ENCODE results near the gene ZNF763. TPM values are rescaled to one million over a fixed set of nuclear protein-coding genes. Genes with fewer than 3 reads are reported as not detected.

ZNF763 gene
- total and polyA plus RNA-seq, 4 donors = 3.2 to 7.2 (median 4.7) TPM

GRCh38 chr19:11942008-11942842 lies 22.6 kb upstream of the ZNF763 start:
- H3K36me3 ChIP-seq (ENCODE audit: control insufficient read depth in 4 of 4, insufficient read depth in 4 of 4, low read length in 4 of 4) = peaks cover 12 to 43% (median 17%) of the 10 kb centered on the region in 4 donors
- H3K4me1 ChIP-seq (ENCODE audit: control insufficient read depth in 5 of 5, insufficient read depth in 5 of 5, low read length in 5 of 5) = no peaks in the 10 kb centered on the region
- H3K27ac ChIP-seq (ENCODE audit: low read depth in 1 of 2, low read length in 1 of 2) = no peak overlapping the region
- DNase-seq (no peak), ATAC-seq (ENCODE audit: insufficient read depth, low FRiP score) (no peak)
- peaks cover 15 to 56% (median 38%) of the 10 kb centered on the region in 4 donors for H3K9me3 ChIP-seq (ENCODE audit: control insufficient read depth in 4 of 4, insufficient read depth in 3 of 4, low read length in 3 of 4)
- no peak for TF ChIP-seq CTCF (IDR thresholded peaks at IDR 0.05; ENCODE audit: control extremely low read depth, extremely low read depth)
- 96 to 98% methylated on average over 10 of the region's 10 CpGs for WGBS, 2 donors
- H3K4me3 ChIP-seq = no peak overlapping the region
- H3K27me3 ChIP-seq (ENCODE audit: control insufficient read depth in 3 of 3, insufficient read depth in 3 of 3, low read length in 2 of 3) = no peaks in the 10 kb centered on the region
- no peak overlapping the region for H3K9ac ChIP-seq (ENCODE audit: insufficient read depth in 1 of 2, low read length in 2 of 2)

GRCh38 chr19:11942843-11943108 lies 22.1 kb upstream of the ZNF763 start:
- Histone ChIP-seq H3K27me3 (ENCODE audit: control insufficient read depth in 3 of 3, insufficient read depth in 3 of 3, low read length in 2 of 3) (no peaks in the 10 kb centered on the region), H3K9me3 (ENCODE audit: control insufficient read depth in 4 of 4, insufficient read depth in 3 of 4, low read length in 3 of 4) (peaks cover 18 to 58% (median 42%) of the 10 kb centered on the region in 4 donors), H3K9ac (ENCODE audit: insufficient read depth in 1 of 2, low read length in 2 of 2) (no peak overlapping the region), H3K36me3 (ENCODE audit: control insufficient read depth in 4 of 4, insufficient read depth in 4 of 4, low read length in 4 of 4) (peaks cover 14 to 49% (median 22%) of the 10 kb centered on the region in 4 donors), H3K4me1 (ENCODE audit: control insufficient read depth in 5 of 5, insufficient read depth in 5 of 5, low read length in 5 of 5) (no peaks in the 10 kb centered on the region), H3K4me3 (no peak overlapping the region), H3K27ac (ENCODE audit: low read depth in 1 of 2, low read length in 1 of 2) (no peak overlapping the region)
- no peak for ATAC-seq (ENCODE audit: insufficient read depth, low FRiP score)
- DNase-seq = peak in 1 of 3 donors; percentile 22
- no peak for TF ChIP-seq CTCF (IDR thresholded peaks at IDR 0.05; ENCODE audit: control extremely low read depth, extremely low read depth)

DNA sequence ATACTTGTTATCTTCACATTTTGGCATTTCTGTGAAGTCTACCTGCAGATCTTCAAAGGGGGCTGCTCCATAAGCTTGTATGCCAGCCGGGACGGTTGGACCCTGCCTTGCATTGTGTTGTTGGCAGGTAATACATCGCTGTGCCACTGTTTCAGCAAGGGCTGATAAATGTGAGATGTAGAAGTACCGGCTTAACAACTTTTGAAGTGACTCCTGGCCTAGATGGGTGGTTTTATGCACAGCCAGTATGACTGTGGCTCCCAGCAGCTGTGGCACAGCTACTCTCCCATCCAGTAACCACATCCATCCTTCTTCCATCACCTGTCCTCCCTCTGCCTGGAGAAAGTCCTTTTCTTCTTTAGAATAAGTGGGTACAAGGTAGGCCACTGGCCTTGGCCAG lies 20.2 kb upstream of the ZNF763 start:
- ATAC-seq (ENCODE audit: insufficient read depth, low FRiP score) = no peak
- Histone ChIP-seq H3K4me1 (ENCODE audit: control insufficient read depth in 5 of 5, insufficient read depth in 5 of 5, low read length in 5 of 5) (no peaks in the 10 kb centered on the region), H3K27me3 (ENCODE audit: control insufficient read depth in 3 of 3, insufficient read depth in 3 of 3, low read length in 2 of 3) (no peaks in the 10 kb centered on the region), H3K36me3 (ENCODE audit: control insufficient read depth in 4 of 4, insufficient read depth in 4 of 4, low read length in 4 of 4) (peaks cover 26 to 65% (median 40%) of the 10 kb centered on the region in 4 donors), H3K9me3 (ENCODE audit: control insufficient read depth in 4 of 4, insufficient read depth in 3 of 4, low read length in 3 of 4) (peaks cover 35 to 67% (median 57%) of the 10 kb centered on the region in 4 donors), H3K27ac (ENCODE audit: low read depth in 1 of 2, low read length in 1 of 2) (no peak overlapping the region), H3K4me3 (no peak overlapping the region), H3K9ac (ENCODE audit: insufficient read depth in 1 of 2, low read length in 2 of 2) (no peak overlapping the region)
- no peak for DNase-seq
- WGBS, 2 donors = 98 to 100% methylated on average over 4 of the region's 4 CpGs
- no peak for TF ChIP-seq CTCF (IDR thresholded peaks at IDR 0.05; ENCODE audit: control extremely low read depth, extremely low read depth)

All from lung (tissue), 12 donors.